Measurements from ENCODE around the gene TBL3. TPM values are rescaled to one million over a fixed set of nuclear protein-coding genes. Genes with fewer than 3 reads are reported as not detected.
A peak's percentile ranks its signal among the peaks of the same experiment; 100 is the strongest.

TBL3 gene
- total RNA-seq, 2 experiments from 2014 or later, result 27.7 to 28.7 TPM

GRCh38 chr16:2024032-2024420 lies 52.2 kb downstream of the TBL3 start:
- ChIA-PET CTCF (interaction anchor here (2.2 to 5.5 kb wide), 2 partner anchors 24 to 116 kb away, joined by 12 to 79 read pairs; partner anchors contain the start of genes NTHL1 and TSC2), POLR2A (interaction anchor here (1.2 kb wide), 1 partner anchor 16 kb away, joined by 3 read pairs; no protein-coding TSS in a partner anchor)
- H3K27me3 Mint-ChIP-seq, result peaks cover 46% of the 10 kb centered on the region
- H3K27ac Mint-ChIP-seq, result no peak overlapping the region
- H3K4me3 Mint-ChIP-seq, result no peak overlapping the region
- no peaks in the 10 kb centered on the region for H3K9me3 Mint-ChIP-seq
- DNase-seq, result no peak
- H3K36me3 Mint-ChIP-seq (ENCODE audit: low read depth), result no peaks in the 10 kb centered on the region
- peaks cover 19% of the 10 kb centered on the region for H3K4me1 Mint-ChIP-seq

- Mint-ChIP-seq H3K27me3 (peaks cover 44% of the 10 kb centered on the region), H3K27ac (no peak overlapping the region), H3K9me3 (no peaks in the 10 kb centered on the region), H3K4me3 (no peak overlapping the region), H3K36me3 (ENCODE audit: low read depth) (no peaks in the 10 kb centered on the region), H3K4me1 (peaks cover 19% of the 10 kb centered on the region)
- POLR2A ChIA-PET, result interaction anchor here (1.0 kb wide), 1 partner anchor 130 kb away, joined by 6 read pairs; the partner anchor contains the start of gene TRAF7
- CTCF ChIA-PET, result interaction anchor here (5.5 kb wide), 1 partner anchor 115 kb away, joined by 79 read pairs; no protein-coding TSS in a partner anchor
- DNase-seq, result no peak
Observed at GRCh38 chr16:2025251-2025650, 53.4 kb downstream of the TBL3 start.

- peaks cover 39% of the 10 kb centered on the region for H3K27me3 Mint-ChIP-seq
- POLR2A ChIA-PET, result no interaction called here
- CTCF ChIA-PET, result interaction anchor here (5.5 kb wide), 1 partner anchor 114 kb away, joined by 79 read pairs; no protein-coding TSS in a partner anchor
- no peaks in the 10 kb centered on the region for H3K36me3 Mint-ChIP-seq (ENCODE audit: low read depth)
- H3K9me3 Mint-ChIP-seq, result no peaks in the 10 kb centered on the region
- H3K4me1 Mint-ChIP-seq, result peaks cover 16% of the 10 kb centered on the region
- DNase-seq, result no peak
- no peak overlapping the region for H3K27ac Mint-ChIP-seq
- peak overlapping the region; percentile 14 for H3K4me3 Mint-ChIP-seq
Observed at GRCh38 chr16:2025878-2026460, 54.1 kb downstream of the TBL3 start.

GRCh38 chr16:2026461-2027023 lies 54.7 kb downstream of the TBL3 start, which contains the start of gene NHERF2:
Gene NHERF2 (plus strand): TSS chr16:2026902. CDS start chr16:2027006, 104 bp downstream.
- Mint-ChIP-seq H3K36me3 (ENCODE audit: low read depth) (no peaks in the 10 kb centered on the region), H3K9me3 (no peaks in the 10 kb centered on the region), H3K4me1 (peaks cover 16% of the 10 kb centered on the region), H3K27ac (no peak within 1 kb of the TSS), H3K27me3 (peaks cover 37% of the 10 kb centered on the region), H3K4me3 (peak within 1 kb of the TSS; percentile 45)
- ChIA-PET POLR2A (no interaction called here), CTCF (no interaction called here)
- peak; percentile 34 for DNase-seq

- Mint-ChIP-seq H3K27me3 (peaks cover 31% of the 10 kb centered on the region), H3K4me1 (peaks cover 16% of the 10 kb centered on the region), H3K4me3 (peak overlapping the region; percentile 45), H3K36me3 (ENCODE audit: low read depth) (no peaks in the 10 kb centered on the region), H3K9me3 (no peaks in the 10 kb centered on the region), H3K27ac (no peak overlapping the region)
- POLR2A ChIA-PET, result interaction anchor here (1.2 to 2.0 kb wide), 4 partner anchors 18 to 128 kb away, joined by 3 to 10 read pairs (median 4); partner anchors contain the start of genes NTHL1, TRAF7, TSC2 and ZNF598
- no peak for DNase-seq
- CTCF ChIA-PET, result no interaction called here
Observed at GRCh38 chr16:2027024-2028010, 55.5 kb downstream of the TBL3 start.

- no peak overlapping the region for H3K4me3 Mint-ChIP-seq
- H3K27me3 Mint-ChIP-seq, result peaks cover 25% of the 10 kb centered on the region
- ChIA-PET POLR2A (interaction anchor here (1.2 to 2.0 kb wide), 4 partner anchors 18 to 127 kb away, joined by 3 to 10 read pairs (median 4); partner anchors contain the start of genes NTHL1, TRAF7, TSC2 and ZNF598), CTCF (no interaction called here)
- peaks cover 9% of the 10 kb centered on the region for H3K4me1 Mint-ChIP-seq
- no peak for DNase-seq
- H3K9me3 Mint-ChIP-seq, result no peaks in the 10 kb centered on the region
- no peak overlapping the region for H3K27ac Mint-ChIP-seq
- no peaks in the 10 kb centered on the region for H3K36me3 Mint-ChIP-seq (ENCODE audit: low read depth)
Observed at GRCh38 chr16:2028146-2028545, 56.3 kb downstream of the TBL3 start.

- CTCF ChIA-PET, result no interaction called here
- no peaks in the 10 kb centered on the region for H3K36me3 Mint-ChIP-seq (ENCODE audit: low read depth)
- peaks cover 25% of the 10 kb centered on the region for H3K27me3 Mint-ChIP-seq
- H3K27ac Mint-ChIP-seq, result no peak overlapping the region
- H3K4me1 Mint-ChIP-seq, result peaks cover 7% of the 10 kb centered on the region
- no peak for DNase-seq
- H3K9me3 Mint-ChIP-seq, result no peaks in the 10 kb centered on the region
- POLR2A ChIA-PET, result interaction anchor here (1.8 to 2.0 kb wide), 2 partner anchors 19 to 126 kb away, joined by 4 to 10 read pairs; partner anchors contain the start of genes NTHL1, TRAF7 and TSC2
- no peak overlapping the region for H3K4me3 Mint-ChIP-seq
Observed at GRCh38 chr16:2028620-2029220, 56.9 kb downstream of the TBL3 start.

- POLR2A ChIA-PET, result no interaction called here
- Mint-ChIP-seq H3K27ac (no peak overlapping the region), H3K4me3 (no peak overlapping the region), H3K27me3 (peaks cover 25% of the 10 kb centered on the region), H3K36me3 (ENCODE audit: low read depth) (no peaks in the 10 kb centered on the region), H3K4me1 (peaks cover 5% of the 10 kb centered on the region), H3K9me3 (no peaks in the 10 kb centered on the region)
- DNase-seq, result no peak
- CTCF ChIA-PET, result interaction anchor here (1.0 kb wide), 1 partner anchor 19 kb away, joined by 3 read pairs; the partner anchor contains the start of gene TSC2
Observed at GRCh38 chr16:2029350-2029749, 57.5 kb downstream of the TBL3 start.

- DNase-seq, result no peak
- peaks cover 24% of the 10 kb centered on the region for H3K27me3 Mint-ChIP-seq
- no peaks in the 10 kb centered on the region for H3K36me3 Mint-ChIP-seq (ENCODE audit: low read depth)
- CTCF ChIA-PET, result interaction anchor here (1.0 to 1.6 kb wide), 2 partner anchors 18 to 111 kb away, joined by 3 read pairs; partner anchors contain the start of gene TSC2
- H3K9me3 Mint-ChIP-seq, result no peaks in the 10 kb centered on the region
- POLR2A ChIA-PET, result no interaction called here
- no peak overlapping the region for H3K4me3 Mint-ChIP-seq
- H3K4me1 Mint-ChIP-seq, result peaks cover 4% of the 10 kb centered on the region
- no peak overlapping the region for H3K27ac Mint-ChIP-seq
Observed at GRCh38 chr16:2030036-2030435, 58.2 kb downstream of the TBL3 start.

GRCh38 chr16:2031081-2031577 lies 59.3 kb downstream of the TBL3 start:
- Mint-ChIP-seq H3K4me1 (peaks cover 4% of the 10 kb centered on the region), H3K27me3 (peaks cover 17% of the 10 kb centered on the region), H3K27ac (no peak overlapping the region), H3K9me3 (no peaks in the 10 kb centered on the region), H3K4me3 (no peak overlapping the region), H3K36me3 (ENCODE audit: low read depth) (no peaks in the 10 kb centered on the region)
- ChIA-PET CTCF (interaction anchor here (1.6 kb wide), 1 partner anchor 109 kb away, joined by 3 read pairs; no protein-coding TSS in a partner anchor), POLR2A (no interaction called here)
- no peak for DNase-seq

Measured in activated CD4-positive, alpha-beta memory T cell treated with anti-CD3 and anti-CD28 coated beads, Interleukin-2, amount 10 ng/mL, durations not matched to agents 7 days and 5 days (primary cell).